IMR-90 (cell line): ENCODE measurements around the gene CHD9. TPM values are rescaled to one million over a fixed set of nuclear protein-coding genes. Genes with fewer than 3 reads are reported as not detected.

Source experiments
- ATAC-seq: fragments of 200-7000 bp; cut with Tn5 transposase; 2 replicates; pipeline ENCODE4 v1.9.1; 2020; ENCODE audit warnings: low read depth, mild to moderate bottlenecking, moderate library complexity
- BruUV-seq: library from RNA; stranded (reverse); fragments of 400-500 nt; replicated peaks from 2 replicates; lab custom pipeline; 2021; lab: Mats Ljungman, UMichigan
- CTCF ChIA-PET: fragments of 300-600 bp; formaldehyde crosslinking; extraction: SDS; loops from one replicate; lab custom pipeline; 2021; ENCODE audit warnings: antibody characterized with exemption; lab: Yijun Ruan, JAX
- POLR2A ChIA-PET: fragments of 300-600 bp; sonication (Branson Sonifier 250); formaldehyde crosslinking; loops from one replicate; lab custom pipeline; 2022; ENCODE audit warnings: antibody characterized with exemption; ENCODE audit not compliant: unreplicated experiment; lab: Charles Lee
- DNase-seq: peaks from one replicate; pipeline ENCODE4 v3.0.0; 2013
- H2AFZ ChIP-seq: replicated peaks from 2 replicates; pipeline ENCODE3; 2013; ENCODE audit warnings: low read length, mild to moderate bottlenecking; ENCODE audit not compliant: poor library complexity
- H2AK5ac ChIP-seq: 2 replicates; pipeline ENCODE4 v1.6.1; 2013; ENCODE audit warnings: low read depth, low read length, inconsistent platforms
- H2AK9ac ChIP-seq: replicated peaks from 2 replicates; pipeline ENCODE3; 2013; ENCODE audit warnings: mild to moderate bottlenecking, low read depth, low read length, moderate library complexity; ENCODE audit not compliant: poor library complexity
- H2BK120ac ChIP-seq: 2 replicates; pipeline ENCODE4 v1.6.1; 2013; ENCODE audit warnings: low read depth, low read length, inconsistent platforms
- H2BK15ac ChIP-seq: 3 replicates; pipeline ENCODE4 v1.6.1; 2013; ENCODE audit warnings: low read depth, low read length, inconsistent platforms
- H2BK20ac ChIP-seq: 2 replicates; pipeline ENCODE4 v1.6.1; 2013; ENCODE audit warnings: low read depth, mild to moderate bottlenecking, inconsistent platforms, low read length, moderate library complexity
- H2BK5ac ChIP-seq: 2 replicates; pipeline ENCODE4 v1.6.1; 2013; ENCODE audit warnings: mild to moderate bottlenecking, low read depth, low read length, inconsistent platforms; ENCODE audit not compliant: poor library complexity, severe bottlenecking
- H3K14ac ChIP-seq: replicated peaks from 2 replicates; pipeline ENCODE4 v1.6.1; 2013; ENCODE audit warnings: low read depth, low read length, inconsistent platforms
- H3K18ac ChIP-seq: 2 replicates; pipeline ENCODE4 v1.6.1; 2013; ENCODE audit warnings: low read depth, low read length, control low read depth
- H3K23ac ChIP-seq: 2 replicates; pipeline ENCODE4 v1.6.1; 2013; ENCODE audit warnings: low read depth, low read length, inconsistent platforms
- H3K27ac ChIP-seq: 2 replicates; pipeline ENCODE4 v1.5.1; 2013; ENCODE audit warnings: mild to moderate bottlenecking, control low read depth, low read length; ENCODE audit not compliant: insufficient read depth
- H3K27me3 ChIP-seq: 2 replicates; pipeline ENCODE4 v1.6.1; 2013; ENCODE audit warnings: low read length; ENCODE audit not compliant: control insufficient read depth, insufficient read depth
- H3K36me3 ChIP-seq: 2 replicates; pipeline ENCODE4 v1.6.1; 2013; ENCODE audit warnings: low read length, mixed read lengths; ENCODE audit not compliant: control insufficient read depth, insufficient read depth
- H3K4ac ChIP-seq: 2 replicates; pipeline ENCODE4 v1.6.1; 2013; ENCODE audit warnings: low read depth, low read length, inconsistent platforms
- H3K4me1 ChIP-seq: 2 replicates; pipeline ENCODE4 v1.6.1; 2013; ENCODE audit warnings: low read length, mixed read lengths; ENCODE audit not compliant: control insufficient read depth, insufficient read depth
- H3K4me2 ChIP-seq: 2 replicates; pipeline ENCODE4 v1.6.1; 2013; ENCODE audit warnings: low read depth, mild to moderate bottlenecking, control low read depth, low read length, moderate library complexity
- H3K4me3 ChIP-seq: 2 replicates; pipeline ENCODE4 v1.5.1; 2013; ENCODE audit warnings: low read depth, mild to moderate bottlenecking, control low read depth, low read length, moderate library complexity; ENCODE audit not compliant: insufficient read depth
- H3K56ac ChIP-seq: 2 replicates; pipeline ENCODE4 v1.6.1; 2013; ENCODE audit warnings: low read length, inconsistent platforms; ENCODE audit not compliant: insufficient read depth; ENCODE audit errors: extremely low read depth
- H3K79me1 ChIP-seq, 2 experiments: 2 replicates each; pipeline ENCODE4 v1.6.1; 2013; ENCODE audit warnings: low read length in 2 of 2, inconsistent platforms in 1 of 2, low read depth in 1 of 2
- H3K9ac ChIP-seq: 2 replicates; pipeline ENCODE4 v1.6.1; 2013; ENCODE audit warnings: low read depth, low read length, control low read depth
- H3K9me1 ChIP-seq: 2 replicates; pipeline ENCODE4 v1.6.1; 2013; ENCODE audit warnings: low read length, inconsistent platforms; ENCODE audit not compliant: insufficient read depth
- H3K9me3 ChIP-seq: 2 replicates; pipeline ENCODE4 v1.6.1; 2013; ENCODE audit warnings: low read length; ENCODE audit not compliant: control insufficient read depth, insufficient read depth
- H4K20me1 ChIP-seq: 2 replicates; pipeline ENCODE4 v1.6.1; 2013; ENCODE audit warnings: low read length, inconsistent platforms; ENCODE audit not compliant: insufficient read depth
- H4K5ac ChIP-seq: 2 replicates; pipeline ENCODE4 v1.6.1; 2013; ENCODE audit warnings: mild to moderate bottlenecking, low read depth, low read length, control low read depth
- H4K8ac ChIP-seq, 2 experiments: 2 replicates each; pipeline ENCODE4 v1.6.1; 2013; ENCODE audit warnings: low read depth in 2 of 2, low read length in 2 of 2, control low read depth in 1 of 2, inconsistent platforms in 1 of 2
- H4K91ac ChIP-seq: 2 replicates; pipeline ENCODE4 v1.6.1; 2013; ENCODE audit warnings: low read depth, low read length, inconsistent platforms; ENCODE audit not compliant: insufficient read depth
- MAZ ChIP-seq: IDR thresholded peaks from 2 replicates; pipeline ENCODE4 v1.6.1; 2012; ENCODE audit warnings: low read depth, mild to moderate bottlenecking, low read length, improper control_type of control experiment, moderate library complexity, borderline replicate concordance
- POLR2A ChIP-seq: IDR thresholded peaks from 2 replicates; pipeline ENCODE4 v1.6.1; 2012; ENCODE audit warnings: mild to moderate bottlenecking, low read depth, low read length
- RFX5 ChIP-seq: IDR thresholded peaks from 2 replicates; pipeline ENCODE4 v1.8.0; 2012; ENCODE audit warnings: low read depth, mild to moderate bottlenecking, low read length, moderate library complexity
- WGBS, 2 experiments: methylation state at CpG; one replicate each; pipeline versions ENCODE4 v1.1.5 to v1.1.7; 2013; ENCODE audit warnings: missing lambda C conversion rate in 2 of 2; ENCODE audit not compliant: insufficient read length in 1 of 2; ENCODE audit errors: extremely low coverage in 2 of 2; 5-methylcytosine and 5-hydroxymethylcytosine counted together
- dilution Hi-C: fragments of 300-500 bp; cut with HindIII; formaldehyde crosslinking; loops from one replicate; pipeline ENCODE4 v1.14.3; 2018; ENCODE audit warnings: low sequenced_read_pairs; ENCODE audit not compliant: unreplicated experiment
- in situ Hi-C: fragments of 300-500 bp; cut with MboI; formaldehyde crosslinking; loops from 3 replicates; pipeline ENCODE4 v1.14.3; 2019; ENCODE audit warnings: low sequenced_read_pairs, inconsistent platforms, mixed read lengths
- intact Hi-C: fragments of 100-400 bp; cut with micrococcal nuclease; formaldehyde crosslinking; loops from 2 replicates; pipeline ENCODE4 v1.10.0; 2022
- polyA plus RNA-seq, 3 experiments: library from polyadenylated mRNA; depleted of rRNA; stranded (reverse); fragments of >200 nt; gene quantifications; 2 replicates each; pipeline ENCODE4 v1.2.3, GENCODE V29; 2012; ENCODE audit warnings: low replicate concordance in 1 of 3
- total RNA-seq: library from RNA; depleted of rRNA; stranded (reverse); fragments of >200 nt; gene quantifications from 2 replicates; pipeline ENCODE4 v1.2.3, GENCODE V29; 2012

CHD9 gene
- total and polyA plus RNA-seq, 2 of the 4 experiments (the other 2 are of a cell fraction) = 9.1 to 48.8 TPM

DNA sequence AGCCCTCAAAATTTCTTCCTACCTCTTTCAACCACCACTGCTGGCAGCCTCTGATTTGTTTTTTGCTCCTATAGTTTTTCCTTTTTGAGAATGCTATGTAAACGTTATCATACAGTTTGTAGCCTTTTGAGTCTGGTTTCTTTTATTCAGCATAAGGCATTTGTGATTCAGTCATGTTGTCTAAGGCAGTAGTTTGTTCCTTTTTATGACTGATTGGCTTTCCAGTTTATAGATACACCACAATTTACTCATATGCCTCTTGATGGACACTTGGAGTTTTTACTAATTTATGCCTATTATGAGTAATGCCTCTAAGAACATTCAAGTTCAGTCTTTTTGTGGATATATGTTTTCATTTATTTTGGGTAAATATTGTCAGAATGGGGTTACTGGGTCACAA, 136.6 kb downstream of the CHD9 start:
- intact Hi-C loops = no loop called here
- peaks cover 17 to 43% of the 10 kb centered on the region in 2 experiments for H3K79me1 ChIP-seq
- H2BK15ac ChIP-seq = no peak overlapping the region
- no peak overlapping the region for H3K4me2 ChIP-seq
- H3K4ac ChIP-seq = no peak overlapping the region
- H2BK20ac ChIP-seq = no peak overlapping the region
- H3K36me3 ChIP-seq = no peaks in the 10 kb centered on the region
- no peak overlapping the region for H2BK120ac ChIP-seq
- no peaks in the 10 kb centered on the region for H3K4me1 ChIP-seq
- ChIA-PET POLR2A (no interaction called here), CTCF (interaction anchor here (0.6 kb wide), 1 partner anchor 656 kb away, joined by 3 read pairs; no protein-coding TSS in a partner anchor)
- no peak overlapping the region for H2BK5ac ChIP-seq
- DNase-seq (no peak), ATAC-seq (no peak)
- H4K91ac ChIP-seq = no peak overlapping the region
- H3K9me1 ChIP-seq = no peaks in the 10 kb centered on the region
- H3K27me3 ChIP-seq = no peaks in the 10 kb centered on the region
- H3K14ac ChIP-seq = no peak overlapping the region
- H4K5ac ChIP-seq = no peak overlapping the region
- no peak overlapping the region for H3K23ac ChIP-seq
- TF ChIP-seq RFX5 = no peak
- no peak for TF ChIP-seq MAZ
- TF ChIP-seq POLR2A = no peak
- H3K27ac ChIP-seq = no peak overlapping the region
- no peak overlapping the region for H2AK9ac ChIP-seq
- H4K8ac ChIP-seq = no peak overlapping the region
- no peak overlapping the region for H3K9ac ChIP-seq
- in situ Hi-C loops = no loop called here
- H3K56ac ChIP-seq = no peak overlapping the region
- H4K20me1 ChIP-seq = no peaks in the 10 kb centered on the region; the same call in 1 of the 2 replicates
- no peak overlapping the region for H2AFZ ChIP-seq
- no peak overlapping the region for H3K4me3 ChIP-seq
- no peak overlapping the region for H3K18ac ChIP-seq
- WGBS, 2 experiments = no CpG with 5 or more reads among the region's 1 CpG
- dilution Hi-C loops = no loop called here
- H3K9me3 ChIP-seq = no peaks in the 10 kb centered on the region
- no peak overlapping the region for H2AK5ac ChIP-seq
- no TSS peak for BruUV-seq
